Measurements from ENCODE around the gene ROR2. TPM values are rescaled to one million over a fixed set of nuclear protein-coding genes. Genes with fewer than 3 reads are reported as not detected.

The ROR2 gene
- total RNA-seq, 1 experiment from 2014 or later, result 40.0 TPM

DNA sequence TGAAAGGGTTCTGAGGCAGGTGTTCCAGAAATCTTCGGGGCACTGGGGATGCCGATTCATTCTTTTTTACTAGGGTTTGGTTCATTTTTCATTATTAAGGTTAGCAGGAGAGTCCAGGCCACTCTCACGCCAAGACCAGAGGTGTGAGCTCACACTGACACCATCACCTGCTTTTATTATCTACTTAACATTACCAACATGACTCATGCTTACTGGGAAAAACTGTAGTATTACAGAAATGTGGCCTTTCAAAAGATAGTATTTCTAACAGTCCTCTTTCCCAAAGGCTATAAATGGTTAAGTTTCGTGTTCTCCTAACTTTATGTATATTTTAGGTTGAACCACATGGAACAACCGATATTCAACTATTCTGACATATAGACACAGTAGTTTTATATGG lies 222.1 kb downstream of the ROR2 start:
- DNase-seq, result no peak
- H3K36me3 ChIP-seq (replicated peaks; ENCODE audit: control insufficient read depth, insufficient read depth, low read length), result no peaks in the 10 kb centered on the region
- no peaks in the 10 kb centered on the region for H3K27me3 ChIP-seq (ENCODE audit: control insufficient read depth, insufficient read depth, low read length)
- no peak overlapping the region for H3K4me3 ChIP-seq (ENCODE audit: insufficient read depth, low read depth, low read length)

DNA sequence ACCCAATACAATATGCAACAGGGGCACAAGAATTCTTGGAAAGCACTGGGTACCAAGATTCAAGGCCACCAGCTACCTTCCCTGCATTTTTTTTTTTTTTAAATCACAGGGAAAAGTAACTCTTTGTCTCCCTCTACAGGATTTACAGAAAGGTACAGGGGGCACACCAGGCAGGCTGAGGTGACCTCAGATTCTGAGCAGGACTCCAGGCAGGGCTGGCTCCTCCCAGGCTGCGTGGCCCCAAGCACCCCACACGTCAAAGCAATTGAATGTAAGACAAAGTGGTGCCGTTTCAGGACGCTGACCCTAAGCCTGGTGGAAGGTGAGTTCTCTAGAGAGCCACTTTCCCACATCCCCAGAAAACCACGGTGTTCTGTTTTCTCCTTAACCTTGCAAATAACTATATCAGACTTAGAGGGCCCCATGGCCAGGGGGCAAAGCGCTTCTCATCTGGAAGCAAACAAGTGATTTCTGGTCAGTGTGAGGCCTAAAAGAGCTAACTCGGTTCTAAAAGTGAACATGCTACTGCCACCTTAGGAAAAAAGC lies 222.6 kb downstream of the ROR2 start:
- no peaks in the 10 kb centered on the region for H3K36me3 ChIP-seq (replicated peaks; ENCODE audit: control insufficient read depth, insufficient read depth, low read length)
- H3K27me3 ChIP-seq (ENCODE audit: control insufficient read depth, insufficient read depth, low read length), result no peaks in the 10 kb centered on the region
- H3K4me3 ChIP-seq (ENCODE audit: insufficient read depth, low read depth, low read length), result no peak overlapping the region
- peak; percentile 90 for DNase-seq

DNA sequence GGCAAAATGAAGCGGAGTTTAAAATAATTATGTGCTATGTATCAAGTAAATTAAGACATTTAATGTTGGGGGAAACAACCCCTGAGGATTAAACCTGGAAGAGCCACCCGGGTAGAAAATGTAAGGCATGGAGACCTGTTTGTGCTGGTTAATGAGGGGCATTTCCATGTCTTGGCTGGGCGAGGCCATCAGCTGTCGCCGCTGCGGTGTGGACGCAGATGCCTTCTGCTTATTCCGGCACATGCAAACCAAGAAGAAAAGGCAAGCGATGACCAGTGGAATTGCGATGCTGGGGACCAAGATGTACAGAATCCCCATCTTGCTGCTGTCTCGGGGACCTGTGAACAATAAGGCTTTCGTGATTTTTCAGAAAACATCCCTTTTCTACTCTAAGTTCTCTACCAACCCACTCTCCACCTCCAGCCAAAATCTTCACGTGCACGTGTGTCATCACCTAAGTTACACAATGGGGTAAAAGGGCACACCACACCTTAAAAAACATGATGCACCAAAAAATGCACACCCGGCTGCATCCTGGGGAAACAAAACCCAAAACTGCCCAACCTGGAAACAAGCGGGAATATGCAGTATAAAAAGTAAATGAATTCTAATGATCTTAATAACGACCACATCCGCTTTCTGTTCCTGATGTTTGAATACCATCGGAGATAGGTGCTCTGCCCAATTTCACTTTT lies 223.5 kb downstream of the ROR2 start:
- no peak for DNase-seq
- Histone ChIP-seq H3K27me3 (ENCODE audit: control insufficient read depth, insufficient read depth, low read length) (no peaks in the 10 kb centered on the region), H3K36me3 (replicated peaks; ENCODE audit: control insufficient read depth, insufficient read depth, low read length) (no peaks in the 10 kb centered on the region), H3K4me3 (ENCODE audit: insufficient read depth, low read depth, low read length) (no peak overlapping the region)

DNA sequence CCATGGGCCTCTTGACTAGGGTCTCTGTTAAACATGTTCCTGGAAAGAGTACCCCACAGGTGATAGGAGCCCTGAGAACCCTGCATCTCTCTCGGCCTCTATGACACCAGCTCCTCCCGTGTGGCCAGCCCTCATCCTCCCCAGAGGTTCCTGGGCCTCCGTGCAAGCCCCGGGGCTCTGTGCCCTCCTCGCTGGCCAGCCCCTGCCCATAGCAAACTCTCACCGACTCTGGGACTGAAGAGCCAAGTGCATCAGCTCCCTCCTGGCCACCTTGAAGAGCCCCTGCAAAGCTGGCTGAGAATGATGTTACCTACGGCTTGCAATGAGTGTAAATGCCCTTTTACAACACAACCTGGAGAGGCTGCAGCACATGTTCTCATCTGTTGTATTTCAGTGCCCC lies 224.4 kb downstream of the ROR2 start:
- no peak for DNase-seq
- Histone ChIP-seq H3K36me3 (replicated peaks; ENCODE audit: control insufficient read depth, insufficient read depth, low read length) (no peaks in the 10 kb centered on the region), H3K27me3 (ENCODE audit: control insufficient read depth, insufficient read depth, low read length) (no peaks in the 10 kb centered on the region), H3K4me3 (ENCODE audit: insufficient read depth, low read depth, low read length) (no peak overlapping the region)

DNA sequence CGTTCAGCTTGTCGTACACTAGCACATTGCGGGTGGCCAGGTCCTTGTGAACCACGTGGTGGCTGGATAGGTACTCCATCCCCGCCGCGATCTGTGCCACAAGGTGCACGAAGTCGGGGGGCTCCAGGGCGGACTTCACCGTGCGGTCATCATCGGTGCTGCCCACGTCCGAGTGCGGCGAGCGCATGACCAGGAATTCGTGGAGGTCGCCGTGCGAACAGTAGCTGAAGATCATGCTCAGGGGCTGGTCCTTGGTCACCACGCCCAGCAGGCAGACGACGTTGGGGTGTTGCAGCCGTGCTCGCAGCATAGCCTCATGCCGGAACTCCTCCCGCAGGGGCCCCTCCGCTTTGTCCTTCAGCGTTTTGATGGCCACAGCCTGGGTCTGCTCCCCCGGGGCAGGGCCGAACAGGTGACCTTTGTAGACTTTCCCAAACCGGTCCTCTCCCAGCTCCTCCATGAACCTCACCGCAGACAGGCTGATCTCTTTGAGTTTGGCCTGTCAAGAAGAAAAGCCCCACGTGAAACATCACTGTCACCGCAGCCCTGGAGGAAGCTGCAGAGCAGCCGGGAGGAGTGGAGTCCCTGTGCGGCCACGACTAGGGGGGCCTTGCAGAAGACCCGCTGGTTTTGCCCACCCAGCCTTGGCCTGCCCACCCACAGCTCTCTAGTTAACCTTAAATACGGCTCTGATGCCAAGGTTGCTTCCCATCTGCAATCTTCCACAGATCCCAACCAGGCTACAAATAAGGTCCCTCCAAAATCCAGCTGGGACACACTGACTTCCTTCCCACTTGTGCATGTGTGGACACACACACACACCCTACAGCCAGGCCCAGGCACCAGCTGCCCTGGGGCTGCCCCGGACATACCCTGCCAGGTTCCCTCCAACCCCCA lies 225.2 kb downstream of the ROR2 start:
- Histone ChIP-seq H3K27me3 (ENCODE audit: control insufficient read depth, insufficient read depth, low read length) (no peaks in the 10 kb centered on the region), H3K36me3 (replicated peaks; ENCODE audit: control insufficient read depth, insufficient read depth, low read length) (no peaks in the 10 kb centered on the region), H3K4me3 (ENCODE audit: insufficient read depth, low read depth, low read length) (no peak overlapping the region)
- no peak for DNase-seq

DNA sequence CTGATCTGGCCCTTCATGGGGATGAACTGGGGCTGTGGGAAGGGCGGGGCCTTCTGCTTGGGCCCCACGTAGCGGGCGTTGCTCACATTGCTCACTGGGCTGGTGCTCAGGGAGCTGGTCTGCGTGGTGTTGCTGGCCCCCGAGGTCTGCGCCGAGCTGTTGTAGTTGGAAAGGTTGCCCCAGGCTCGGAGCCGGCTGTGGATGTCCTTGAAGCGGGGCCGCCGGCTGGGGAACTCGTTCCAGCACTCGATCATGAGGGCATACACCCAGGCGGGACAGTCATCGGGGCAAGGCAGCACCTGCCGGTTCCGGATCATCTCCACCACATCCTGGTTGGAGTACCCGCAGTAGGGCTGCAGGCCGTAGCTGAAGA lies 226.0 kb downstream of the ROR2 start:
- DNase-seq, result no peak
- H3K27me3 ChIP-seq (ENCODE audit: control insufficient read depth, insufficient read depth, low read length), result no peaks in the 10 kb centered on the region
- H3K36me3 ChIP-seq (replicated peaks; ENCODE audit: control insufficient read depth, insufficient read depth, low read length), result no peaks in the 10 kb centered on the region
- H3K4me3 ChIP-seq (ENCODE audit: insufficient read depth, low read depth, low read length), result no peak overlapping the region

DNA sequence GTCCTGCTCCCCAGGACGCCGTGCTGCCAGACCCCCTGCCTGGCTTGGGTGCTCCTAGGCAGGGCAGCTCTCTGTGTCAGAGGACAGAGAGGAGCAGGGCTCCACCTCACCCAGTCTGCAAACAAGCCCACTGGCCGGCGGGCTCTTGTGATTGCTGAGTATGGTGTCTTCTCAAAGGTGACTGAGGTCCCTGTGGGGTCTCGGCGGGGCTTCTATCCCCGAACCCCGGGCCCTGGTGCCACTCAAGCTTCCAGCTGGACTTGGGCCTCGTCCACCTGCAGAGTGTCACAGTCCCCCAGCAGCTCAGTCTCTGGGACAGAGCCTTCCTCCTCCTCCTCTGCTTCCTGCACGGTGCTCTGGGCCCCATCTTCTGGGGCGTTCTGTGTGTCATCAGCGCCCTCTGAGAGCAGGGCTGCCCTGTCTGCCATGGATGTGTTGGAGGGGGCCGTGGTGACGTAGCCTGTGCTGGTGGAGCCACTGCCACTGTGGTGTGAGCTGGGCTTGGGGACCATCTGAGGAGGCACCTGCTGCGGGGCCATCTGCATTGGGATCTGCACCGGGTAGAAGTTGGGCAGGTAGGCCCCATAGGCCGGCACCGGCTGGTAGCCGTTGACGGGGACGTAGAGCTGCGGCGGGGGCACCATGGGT lies 226.5 kb downstream of the ROR2 start:
- no peaks in the 10 kb centered on the region for H3K36me3 ChIP-seq (replicated peaks; ENCODE audit: control insufficient read depth, insufficient read depth, low read length)
- no peak overlapping the region for H3K4me3 ChIP-seq (ENCODE audit: insufficient read depth, low read depth, low read length)
- no peaks in the 10 kb centered on the region for H3K27me3 ChIP-seq (ENCODE audit: control insufficient read depth, insufficient read depth, low read length)
- DNase-seq, result no peak

DNA sequence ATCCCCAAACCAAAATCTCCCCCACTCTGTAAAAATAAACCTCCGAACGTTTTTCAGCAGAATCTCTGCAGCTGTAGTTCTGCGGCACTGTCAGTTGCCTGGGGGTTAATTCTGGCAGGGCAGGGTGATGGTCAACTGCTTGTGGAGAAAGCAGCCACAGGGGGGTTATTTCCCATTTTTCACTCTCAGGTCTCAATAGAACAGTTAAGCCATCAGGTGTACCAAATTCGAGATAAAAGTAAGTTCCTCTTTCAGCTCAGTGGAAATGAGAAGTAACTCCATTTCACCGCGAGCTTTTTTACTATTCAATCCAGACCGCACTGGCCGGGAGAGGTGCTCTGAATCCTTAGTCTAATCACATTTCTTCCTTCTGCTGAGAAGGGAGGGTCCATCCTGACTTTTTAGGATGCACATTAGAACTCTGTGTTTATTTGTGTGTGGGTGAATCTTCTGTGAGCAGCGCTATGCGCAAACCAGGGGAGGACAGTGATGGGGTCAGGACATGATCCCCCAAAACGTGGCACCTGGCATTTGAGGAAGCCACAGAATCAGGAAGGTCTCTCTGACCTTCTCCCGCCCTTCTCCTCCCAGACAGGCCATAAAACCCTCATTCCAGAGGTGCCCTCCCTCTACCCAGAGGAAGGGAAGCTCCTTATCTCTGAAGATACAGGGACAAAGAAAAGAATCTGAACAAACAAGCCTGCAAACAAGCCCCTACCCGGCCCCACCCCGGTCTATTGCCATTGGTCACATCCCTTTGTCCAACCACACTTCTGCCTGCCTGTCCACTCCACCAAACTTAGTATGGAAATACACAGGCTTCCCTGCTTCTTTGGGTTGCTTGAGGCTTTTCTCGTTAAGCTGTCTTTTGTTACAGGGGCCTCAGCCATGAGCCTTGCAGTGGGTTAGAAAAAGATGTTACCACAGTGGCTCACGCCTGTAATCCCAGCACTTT lies 229.0 kb downstream of the ROR2 start:
- no peaks in the 10 kb centered on the region for H3K27me3 ChIP-seq (ENCODE audit: control insufficient read depth, insufficient read depth, low read length)
- no peak for DNase-seq
- no peaks in the 10 kb centered on the region for H3K36me3 ChIP-seq (replicated peaks; ENCODE audit: control insufficient read depth, insufficient read depth, low read length)
- no peak overlapping the region for H3K4me3 ChIP-seq (ENCODE audit: insufficient read depth, low read depth, low read length)

DNA sequence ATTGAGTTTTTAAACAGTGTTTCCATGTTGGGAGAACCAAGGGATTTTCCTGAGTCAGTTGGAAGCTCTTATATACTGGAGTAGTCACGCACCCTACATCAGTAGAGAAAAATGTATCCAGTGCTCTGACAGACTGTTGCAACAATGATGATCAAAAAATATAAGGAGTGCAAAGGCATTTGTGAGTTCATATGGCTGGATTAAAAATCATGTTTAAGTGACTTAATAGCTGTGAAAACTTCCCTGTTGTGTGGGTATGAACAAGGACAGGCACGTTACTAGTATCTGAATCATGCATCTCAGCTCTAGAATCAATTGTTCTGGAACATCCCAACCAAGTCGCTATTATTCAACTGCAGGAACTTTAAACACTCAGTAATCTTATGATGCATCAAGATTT lies 229.7 kb downstream of the ROR2 start:
- Histone ChIP-seq H3K4me3 (ENCODE audit: insufficient read depth, low read depth, low read length) (no peak overlapping the region), H3K36me3 (replicated peaks; ENCODE audit: control insufficient read depth, insufficient read depth, low read length) (no peaks in the 10 kb centered on the region), H3K27me3 (ENCODE audit: control insufficient read depth, insufficient read depth, low read length) (no peaks in the 10 kb centered on the region)
- no peak for DNase-seq

DNA sequence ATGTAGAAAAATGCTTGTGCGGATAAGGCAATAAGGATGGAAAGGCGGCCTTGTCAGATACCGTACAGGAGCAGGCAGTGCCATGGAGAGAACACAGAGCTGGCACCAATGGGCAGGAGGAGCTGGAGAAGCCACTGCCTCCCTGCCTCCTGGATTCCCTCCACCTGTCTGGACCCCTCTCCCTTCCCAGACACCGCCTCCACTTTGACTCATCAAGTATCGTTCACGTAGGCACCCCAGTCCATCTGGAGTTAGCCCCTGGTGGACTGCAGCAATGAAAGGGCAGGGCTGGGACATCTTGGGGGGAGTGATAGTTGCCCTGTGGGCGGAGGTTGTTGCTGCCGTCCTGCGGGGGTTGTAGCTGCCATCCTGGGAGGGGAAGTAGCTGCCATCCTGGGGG lies 232.0 kb downstream of the ROR2 start:
- no peak for DNase-seq
- Histone ChIP-seq H3K36me3 (replicated peaks; ENCODE audit: control insufficient read depth, insufficient read depth, low read length) (no peaks in the 10 kb centered on the region), H3K4me3 (ENCODE audit: insufficient read depth, low read depth, low read length) (no peak overlapping the region), H3K27me3 (ENCODE audit: control insufficient read depth, insufficient read depth, low read length) (no peaks in the 10 kb centered on the region)

DNA sequence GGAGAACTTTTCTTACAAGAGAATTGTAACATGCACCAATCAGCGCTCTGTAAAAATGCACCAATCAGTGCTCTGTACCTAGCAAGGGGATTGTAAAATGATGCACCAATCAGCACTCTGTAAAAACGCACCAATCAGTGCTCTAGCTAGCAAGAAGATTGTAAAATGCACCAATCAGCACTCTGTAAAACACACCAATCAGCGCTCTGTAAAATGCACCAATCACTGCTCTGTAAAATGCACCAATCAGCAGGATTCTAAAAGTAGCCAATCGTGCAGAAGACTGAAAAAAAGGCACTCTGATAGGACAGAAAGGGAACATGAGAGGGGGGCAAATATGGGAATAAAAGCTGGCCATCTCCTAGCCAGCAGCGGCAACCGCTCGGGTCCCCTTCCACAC lies 233.2 kb downstream of the ROR2 start:
- H3K4me3 ChIP-seq (ENCODE audit: insufficient read depth, low read depth, low read length), result no peak overlapping the region
- no peak for DNase-seq
- no peaks in the 10 kb centered on the region for H3K36me3 ChIP-seq (replicated peaks; ENCODE audit: control insufficient read depth, insufficient read depth, low read length)
- no peaks in the 10 kb centered on the region for H3K27me3 ChIP-seq (ENCODE audit: control insufficient read depth, insufficient read depth, low read length)

DNA sequence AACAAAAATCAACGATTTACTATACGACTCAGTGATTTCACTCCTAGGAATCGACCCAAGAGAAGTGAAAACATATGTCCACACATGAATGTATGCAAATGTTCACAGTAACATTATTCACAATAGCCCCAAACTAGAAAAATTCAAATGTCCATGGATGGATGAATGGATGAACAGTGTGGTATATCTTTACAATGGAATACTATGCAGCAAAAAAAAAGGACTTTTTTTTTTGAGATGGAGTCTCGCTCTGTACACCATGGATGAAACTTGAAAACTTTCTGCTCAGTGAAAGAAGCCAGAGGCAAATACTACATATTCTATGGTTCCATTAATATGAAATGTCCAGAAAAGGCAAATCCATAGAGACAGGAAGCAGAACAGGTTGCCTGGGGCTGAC lies 233.8 kb downstream of the ROR2 start:
- H3K27me3 ChIP-seq (ENCODE audit: control insufficient read depth, insufficient read depth, low read length), result no peaks in the 10 kb centered on the region
- no peaks in the 10 kb centered on the region for H3K36me3 ChIP-seq (replicated peaks; ENCODE audit: control insufficient read depth, insufficient read depth, low read length)
- no peak for DNase-seq
- no peak overlapping the region for H3K4me3 ChIP-seq (ENCODE audit: insufficient read depth, low read depth, low read length)

DNA sequence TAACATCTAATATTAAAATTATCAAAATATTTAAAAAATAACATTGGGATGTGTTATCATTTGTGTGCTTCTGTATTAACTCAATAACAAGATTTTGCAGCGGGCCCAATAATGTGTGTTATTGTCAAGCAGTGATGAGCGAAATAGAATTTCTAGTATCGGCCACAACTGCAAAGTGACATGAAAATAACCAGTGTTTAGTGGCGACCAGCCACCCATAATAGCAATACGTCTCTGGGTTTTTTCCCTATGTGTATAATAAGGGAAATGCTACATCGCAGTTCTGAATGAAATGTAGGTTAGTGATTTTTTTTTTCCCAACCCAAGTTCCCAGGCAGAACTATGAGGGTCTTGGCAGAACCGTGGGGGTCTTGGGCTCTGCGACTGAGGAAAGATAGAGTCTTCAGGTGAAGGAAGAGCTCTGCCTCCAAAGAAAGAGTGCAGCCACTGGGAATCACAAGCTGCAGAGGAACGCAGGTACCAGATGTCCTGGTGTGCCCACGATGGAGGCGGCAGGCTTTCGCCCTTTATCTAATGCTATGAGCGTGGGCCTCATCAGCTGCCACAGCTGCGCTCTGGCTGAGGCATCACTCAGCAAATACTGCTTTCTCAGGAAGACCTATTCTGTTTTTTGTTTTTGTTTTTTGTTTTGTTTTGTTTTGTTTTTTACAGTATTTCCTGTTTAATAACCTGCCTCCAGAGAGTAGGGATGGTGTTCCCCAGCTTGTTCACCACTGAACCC lies 235.0 kb downstream of the ROR2 start:
- Histone ChIP-seq H3K4me3 (ENCODE audit: insufficient read depth, low read depth, low read length) (no peak overlapping the region), H3K27me3 (ENCODE audit: control insufficient read depth, insufficient read depth, low read length) (no peaks in the 10 kb centered on the region), H3K36me3 (replicated peaks; ENCODE audit: control insufficient read depth, insufficient read depth, low read length) (no peaks in the 10 kb centered on the region)
- DNase-seq, result no peak

Measured in H7 (cell line).